Measurements from ENCODE around the gene CHCHD4.
"Not testable (repeated sequence)": the region's sequence is repeated elsewhere in the genome, so short reads cannot be mapped to it uniquely, and the experiment has no call there.

DNA sequence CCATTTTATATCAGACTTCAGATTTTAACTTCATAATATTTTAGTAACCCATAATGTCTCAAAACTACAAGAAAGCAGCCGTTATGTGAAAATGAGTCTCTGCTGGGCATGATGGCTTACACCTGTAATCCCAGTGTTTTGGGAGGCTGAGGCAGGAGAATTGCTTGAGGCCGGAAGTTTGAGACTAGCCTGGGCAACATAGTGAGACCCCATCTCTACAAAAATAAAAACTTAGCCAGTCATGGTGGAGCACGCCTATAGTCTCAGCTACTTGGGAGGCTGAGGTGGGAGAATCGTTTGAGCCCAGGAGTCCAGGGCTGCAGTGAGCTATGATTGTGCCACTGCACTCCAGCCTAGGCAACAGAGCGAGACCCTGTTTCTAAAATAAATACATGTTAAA lies 14.8 kb downstream of the CHCHD4 start:
- TF ChIP-seq, protein P1, sequence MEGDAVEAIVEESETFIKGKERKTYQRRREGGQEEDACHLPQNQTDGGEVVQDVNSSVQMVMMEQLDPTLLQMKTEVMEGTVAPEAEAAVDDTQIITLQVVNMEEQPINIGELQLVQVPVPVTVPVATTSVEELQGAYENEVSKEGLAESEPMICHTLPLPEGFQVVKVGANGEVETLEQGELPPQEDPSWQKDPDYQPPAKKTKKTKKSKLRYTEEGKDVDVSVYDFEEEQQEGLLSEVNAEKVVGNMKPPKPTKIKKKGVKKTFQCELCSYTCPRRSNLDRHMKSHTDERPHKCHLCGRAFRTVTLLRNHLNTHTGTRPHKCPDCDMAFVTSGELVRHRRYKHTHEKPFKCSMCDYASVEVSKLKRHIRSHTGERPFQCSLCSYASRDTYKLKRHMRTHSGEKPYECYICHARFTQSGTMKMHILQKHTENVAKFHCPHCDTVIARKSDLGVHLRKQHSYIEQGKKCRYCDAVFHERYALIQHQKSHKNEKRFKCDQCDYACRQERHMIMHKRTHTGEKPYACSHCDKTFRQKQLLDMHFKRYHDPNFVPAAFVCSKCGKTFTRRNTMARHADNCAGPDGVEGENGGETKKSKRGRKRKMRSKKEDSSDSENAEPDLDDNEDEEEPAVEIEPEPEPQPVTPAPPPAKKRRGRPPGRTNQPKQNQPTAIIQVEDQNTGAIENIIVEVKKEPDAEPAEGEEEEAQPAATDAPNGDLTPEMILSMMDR (IDR thresholded peaks at IDR 0.05) = not testable (repeated sequence)
- TF ChIP-seq, protein P2, sequence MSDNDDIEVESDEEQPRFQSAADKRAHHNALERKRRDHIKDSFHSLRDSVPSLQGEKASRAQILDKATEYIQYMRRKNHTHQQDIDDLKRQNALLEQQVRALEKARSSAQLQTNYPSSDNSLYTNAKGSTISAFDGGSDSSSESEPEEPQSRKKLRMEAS (IDR thresholded peaks at IDR 0.05; ENCODE audit: low read depth) = not testable (repeated sequence)
- not testable (repeated sequence) for TF ChIP-seq MEF2A (IDR thresholded peaks at IDR 0.05; ENCODE audit: borderline replicate concordance, low read depth); FOXJ3 (CRISPR knock-in tag; IDR thresholded peaks at IDR 0.05); YY1 (IDR thresholded peaks at IDR 0.05; ENCODE audit: low read depth); CHD2 (IDR thresholded peaks at IDR 0.05; ENCODE audit: low read length, partially characterized antibody); POLR2AphosphoS5 (IDR thresholded peaks at IDR 0.05; ENCODE audit: low read depth, low read length); RAD21 (IDR thresholded peaks at IDR 0.05; ENCODE audit: low read length); TCF12 (IDR thresholded peaks at IDR 0.05); SMC3 (IDR thresholded peaks at IDR 0.05; ENCODE audit: low read depth, low read length)
- TF ChIP-seq, protein P3, sequence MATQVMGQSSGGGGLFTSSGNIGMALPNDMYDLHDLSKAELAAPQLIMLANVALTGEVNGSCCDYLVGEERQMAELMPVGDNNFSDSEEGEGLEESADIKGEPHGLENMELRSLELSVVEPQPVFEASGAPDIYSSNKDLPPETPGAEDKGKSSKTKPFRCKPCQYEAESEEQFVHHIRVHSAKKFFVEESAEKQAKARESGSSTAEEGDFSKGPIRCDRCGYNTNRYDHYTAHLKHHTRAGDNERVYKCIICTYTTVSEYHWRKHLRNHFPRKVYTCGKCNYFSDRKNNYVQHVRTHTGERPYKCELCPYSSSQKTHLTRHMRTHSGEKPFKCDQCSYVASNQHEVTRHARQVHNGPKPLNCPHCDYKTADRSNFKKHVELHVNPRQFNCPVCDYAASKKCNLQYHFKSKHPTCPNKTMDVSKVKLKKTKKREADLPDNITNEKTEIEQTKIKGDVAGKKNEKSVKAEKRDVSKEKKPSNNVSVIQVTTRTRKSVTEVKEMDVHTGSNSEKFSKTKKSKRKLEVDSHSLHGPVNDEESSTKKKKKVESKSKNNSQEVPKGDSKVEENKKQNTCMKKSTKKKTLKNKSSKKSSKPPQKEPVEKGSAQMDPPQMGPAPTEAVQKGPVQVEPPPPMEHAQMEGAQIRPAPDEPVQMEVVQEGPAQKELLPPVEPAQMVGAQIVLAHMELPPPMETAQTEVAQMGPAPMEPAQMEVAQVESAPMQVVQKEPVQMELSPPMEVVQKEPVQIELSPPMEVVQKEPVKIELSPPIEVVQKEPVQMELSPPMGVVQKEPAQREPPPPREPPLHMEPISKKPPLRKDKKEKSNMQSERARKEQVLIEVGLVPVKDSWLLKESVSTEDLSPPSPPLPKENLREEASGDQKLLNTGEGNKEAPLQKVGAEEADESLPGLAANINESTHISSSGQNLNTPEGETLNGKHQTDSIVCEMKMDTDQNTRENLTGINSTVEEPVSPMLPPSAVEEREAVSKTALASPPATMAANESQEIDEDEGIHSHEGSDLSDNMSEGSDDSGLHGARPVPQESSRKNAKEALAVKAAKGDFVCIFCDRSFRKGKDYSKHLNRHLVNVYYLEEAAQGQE (IDR thresholded peaks at IDR 0.05; ENCODE audit: low read depth, low read length) = not testable (repeated sequence)
